ES-I3 (cell line): ENCODE results near the gene PAQR4.
"Not testable (repeated sequence)": the region's sequence is repeated elsewhere in the genome, so short reads cannot be mapped to it uniquely, and the experiment has no call there.

Experiments
- H3K36me3 ChIP-seq: 2 replicates; pipeline ENCODE4 v1.6.1; 2013; ENCODE audit warnings: mild to moderate bottlenecking, low read length, control low read depth, moderate library complexity; ENCODE audit not compliant: insufficient read depth
- H3K4me1 ChIP-seq: 2 replicates; pipeline ENCODE4 v1.6.1; 2013; ENCODE audit warnings: mild to moderate bottlenecking, control low read depth, low read length; ENCODE audit not compliant: insufficient read depth
- H3K9ac ChIP-seq: 2 replicates; pipeline ENCODE4 v1.6.1; 2013; ENCODE audit warnings: low read depth, mild to moderate bottlenecking, low read length, moderate library complexity
- H3K9me3 ChIP-seq: 2 replicates; pipeline ENCODE4 v1.6.1; 2013; ENCODE audit warnings: mild to moderate bottlenecking, low read length, moderate library complexity; ENCODE audit not compliant: control insufficient read depth, insufficient read depth

Gene PAQR4

GRCh38 chr16:2933136-2933535 lies 36.0 kb upstream of the PAQR4 start:
- Histone ChIP-seq H3K4me1 (no peaks in the 10 kb centered on the region; the same call in 1 of the 2 replicates), H3K9ac (no peak overlapping the region), H3K9me3 (no peaks in the 10 kb centered on the region), H3K36me3 (no peaks in the 10 kb centered on the region; the same call in 1 of the 2 replicates)

- Histone ChIP-seq H3K36me3 (no peaks in the 10 kb centered on the region; the same call in 1 of the 2 replicates), H3K9ac (no peak overlapping the region), H3K4me1 (no peaks in the 10 kb centered on the region), H3K9me3 (no peaks in the 10 kb centered on the region)
Observed at GRCh38 chr16:2933701-2934100, 35.4 kb upstream of the PAQR4 start.

- Histone ChIP-seq H3K4me1 (no peaks in the 10 kb centered on the region), H3K36me3 (no peaks in the 10 kb centered on the region; the same call in none of the 2 replicates), H3K9ac (no peak overlapping the region)
Observed at GRCh38 chr16:2934450-2934849, 34.7 kb upstream of the PAQR4 start.

GRCh38 chr16:2936436-2937011 lies 32.6 kb upstream of the PAQR4 start:
- Histone ChIP-seq H3K4me1 (no peaks in the 10 kb centered on the region), H3K36me3 (peaks cover 8% of the 10 kb centered on the region), H3K9ac (no peak overlapping the region), H3K9me3 (no peaks in the 10 kb centered on the region)

More at GRCh38 chr16:2934450-2934849, 34.7 kb upstream of the PAQR4 start:
- H3K9me3 ChIP-seq = no peaks in the 10 kb centered on the region

DNA sequence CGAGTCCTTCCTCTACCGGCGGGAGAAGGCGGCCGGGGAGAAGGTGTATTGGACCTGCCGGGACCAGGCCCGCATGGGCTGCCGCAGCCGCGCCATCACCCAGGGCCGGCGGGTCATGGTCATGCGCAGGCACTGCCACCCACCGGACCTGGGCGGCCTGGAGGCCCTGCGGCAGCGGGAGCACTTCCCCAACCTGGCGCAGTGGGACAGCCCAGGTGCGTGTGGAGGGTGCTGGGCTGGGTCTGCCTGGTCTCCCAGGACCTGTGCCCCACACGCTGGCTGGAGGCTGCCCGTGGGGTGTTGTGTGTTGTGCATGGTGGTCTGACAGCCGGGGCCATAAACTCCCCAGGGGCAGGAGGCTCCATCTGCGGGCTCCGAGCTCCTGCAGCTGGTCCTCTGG lies 32.0 kb upstream of the PAQR4 start:
- Histone ChIP-seq H3K9me3 (no peaks in the 10 kb centered on the region), H3K4me1 (no peaks in the 10 kb centered on the region), H3K9ac (no peak overlapping the region), H3K36me3 (peaks cover 8% of the 10 kb centered on the region)

DNA sequence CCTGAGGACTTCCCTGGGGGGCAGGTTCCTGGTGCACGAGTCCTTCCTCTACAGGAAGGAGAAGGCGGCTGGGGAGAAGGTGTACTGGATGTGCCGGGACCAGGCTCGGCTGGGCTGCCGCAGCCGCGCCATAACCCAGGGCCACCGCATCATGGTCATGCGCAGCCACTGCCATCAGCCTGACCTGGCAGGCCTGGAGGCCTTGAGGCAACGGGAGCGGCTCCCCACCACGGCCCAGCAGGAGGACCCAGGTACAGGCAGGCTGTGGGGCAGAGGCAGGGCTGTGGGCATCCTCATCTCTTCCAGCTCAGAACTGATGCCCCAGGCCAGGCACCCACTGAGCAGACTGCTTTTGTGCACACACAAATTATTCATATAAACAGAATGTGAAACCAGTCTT lies 30.9 kb upstream of the PAQR4 start:
- Histone ChIP-seq H3K4me1 (no peaks in the 10 kb centered on the region), H3K36me3 (peaks cover 8% of the 10 kb centered on the region), H3K9me3 (no peaks in the 10 kb centered on the region), H3K9ac (no peak overlapping the region)

- Histone ChIP-seq H3K9me3 (no peaks in the 10 kb centered on the region), H3K4me1 (no peaks in the 10 kb centered on the region), H3K9ac (no peak overlapping the region), H3K36me3 (peaks cover 8% of the 10 kb centered on the region)
Observed at GRCh38 chr16:2939968-2940367, 29.2 kb upstream of the PAQR4 start.

- no peaks in the 10 kb centered on the region for H3K9me3 ChIP-seq
- H3K36me3 ChIP-seq = peaks cover 14% of the 10 kb centered on the region
- no peaks in the 10 kb centered on the region for H3K4me1 ChIP-seq
- H3K9ac ChIP-seq = no peak overlapping the region
Observed at GRCh38 chr16:2942045-2942444, 27.1 kb upstream of the PAQR4 start.

DNA sequence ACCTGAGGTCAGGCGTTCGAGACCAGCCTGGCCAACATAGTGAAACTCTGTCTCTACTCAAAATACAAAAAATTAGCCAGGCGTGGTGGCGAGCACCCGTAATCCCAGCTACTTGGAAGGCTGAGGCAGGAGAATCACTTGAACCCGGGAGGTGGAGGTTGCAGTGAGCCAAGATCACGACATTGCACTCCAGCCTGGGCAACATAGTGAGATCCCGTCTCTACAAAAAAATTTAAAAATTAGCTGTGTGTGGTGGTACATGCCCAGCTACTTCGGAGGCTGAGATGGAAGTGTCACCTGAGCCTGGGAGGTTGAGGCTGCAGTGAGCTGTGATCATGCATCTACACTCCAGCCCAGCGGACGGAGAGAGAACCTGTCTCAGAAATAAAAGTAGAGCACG lies 25.4 kb upstream of the PAQR4 start:
- not testable (repeated sequence) for H3K9ac ChIP-seq, H3K9me3 ChIP-seq, H3K4me1 ChIP-seq
- H3K36me3 ChIP-seq = peaks cover 16% of the 10 kb centered on the region

GRCh38 chr16:2946649-2947048 lies 22.5 kb upstream of the PAQR4 start:
- no peaks in the 10 kb centered on the region for H3K4me1 ChIP-seq
- H3K9me3 ChIP-seq = no peaks in the 10 kb centered on the region
- H3K36me3 ChIP-seq = peaks cover 8% of the 10 kb centered on the region; the same call in 1 of the 2 replicates
- H3K9ac ChIP-seq = no peak overlapping the region

- Histone ChIP-seq H3K9me3 (no peaks in the 10 kb centered on the region), H3K4me1 (no peaks in the 10 kb centered on the region; the same call in 1 of the 2 replicates), H3K36me3 (peaks cover 8% of the 10 kb centered on the region; the same call in 1 of the 2 replicates), H3K9ac (no peak overlapping the region)
Observed at GRCh38 chr16:2948807-2949704, 20.1 kb upstream of the PAQR4 start.

GRCh38 chr16:2949705-2950352 lies 19.3 kb upstream of the PAQR4 start:
- Histone ChIP-seq H3K36me3 (peaks cover 8% of the 10 kb centered on the region; the same call in 1 of the 2 replicates), H3K9ac (no peak overlapping the region), H3K9me3 (no peaks in the 10 kb centered on the region), H3K4me1 (no peaks in the 10 kb centered on the region; the same call in 1 of the 2 replicates)

DNA sequence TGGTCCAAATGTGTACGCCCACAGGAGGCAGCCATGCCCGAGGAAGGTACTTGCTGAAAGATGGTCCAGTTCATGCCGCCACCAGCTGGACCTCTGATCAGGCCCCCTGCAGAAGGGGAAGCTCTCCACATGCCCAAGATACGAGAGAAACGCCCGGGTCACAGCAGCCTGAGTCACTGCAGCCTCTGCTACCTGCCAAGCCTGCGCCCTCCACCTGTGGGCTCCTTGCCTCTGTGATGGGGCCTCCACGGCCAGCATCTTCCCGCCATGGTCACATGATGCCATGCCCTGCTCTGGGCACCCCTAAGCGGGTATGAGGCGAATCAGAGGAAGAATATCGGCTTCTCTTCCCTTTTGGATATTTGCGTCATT lies 18.8 kb upstream of the PAQR4 start:
- Histone ChIP-seq H3K9ac (no peak overlapping the region), H3K9me3 (no peaks in the 10 kb centered on the region), H3K36me3 (peaks cover 8% of the 10 kb centered on the region; the same call in 1 of the 2 replicates), H3K4me1 (peaks cover 4% of the 10 kb centered on the region; the same call in 1 of the 2 replicates)

GRCh38 chr16:2950773-2951172 lies 18.4 kb upstream of the PAQR4 start:
- peaks cover 6% of the 10 kb centered on the region; the same call in 1 of the 2 replicates for H3K4me1 ChIP-seq
- H3K9me3 ChIP-seq = no peaks in the 10 kb centered on the region
- H3K36me3 ChIP-seq = peaks cover 8% of the 10 kb centered on the region; the same call in 1 of the 2 replicates
- H3K9ac ChIP-seq = no peak overlapping the region
